Measurements from ENCODE around the gene SLC39A8.

GRCh38 chr4:102387552-102388150 is 42.4 kb upstream of the SLC39A8 start:
- TF ChIP-seq CTCF (IDR thresholded peaks at IDR 0.05) (no peak), POLR2A (IDR thresholded peaks at IDR 0.05) (no peak)

Measured in adrenal gland (tissue), 5 donors.